ENCODE data around the gene MDN1. TPM values are rescaled to one million over a fixed set of nuclear protein-coding genes. Genes with fewer than 3 reads are reported as not detected.
A peak's percentile ranks its signal among the peaks of the same experiment; 100 is the strongest.
"Not testable (repeated sequence)": the region's sequence is repeated elsewhere in the genome, so short reads cannot be mapped to it uniquely, and the experiment has no call there.

The MDN1 gene
- total RNA-seq, 1 donor, result 21.4 TPM

DNA sequence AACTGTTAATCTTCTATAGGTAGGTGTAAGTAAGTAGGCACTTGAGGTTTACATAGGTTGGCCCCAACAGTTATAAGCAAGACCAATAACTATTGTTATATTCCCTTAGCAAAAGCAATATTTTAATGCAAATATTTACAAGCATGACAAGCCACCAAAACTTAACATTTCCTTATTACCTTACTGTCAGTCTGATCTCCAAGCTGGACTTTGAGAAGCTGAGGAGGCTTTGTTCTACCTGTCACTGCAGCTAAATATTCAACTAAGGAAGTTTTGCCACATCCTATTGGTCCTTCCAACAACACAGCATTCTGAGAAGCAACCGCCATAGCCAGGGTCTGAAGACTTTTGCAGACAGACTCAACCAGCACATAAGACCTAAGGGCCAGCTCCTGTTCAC, 29.6 kb downstream of the MDN1 start:
- H3K9me3 ChIP-seq (ENCODE audit: low read depth, low read length), result no peaks in the 10 kb centered on the region
- no peaks in the 10 kb centered on the region for H3K79me2 ChIP-seq (ENCODE audit: insufficient read depth, low read length)
- no peak overlapping the region for H3K27ac ChIP-seq (ENCODE audit: low read depth, low read length)
- no peaks in the 10 kb centered on the region for H3K4me1 ChIP-seq (ENCODE audit: insufficient read depth, low read length)
- no peaks in the 10 kb centered on the region for H3K27me3 ChIP-seq (ENCODE audit: insufficient read depth, low read length)
- no peak overlapping the region for H2AFZ ChIP-seq (ENCODE audit: low read length)
- H4K20me1 ChIP-seq (ENCODE audit: insufficient read depth, low read length), result no peaks in the 10 kb centered on the region
- TF ChIP-seq, protein P1, sequence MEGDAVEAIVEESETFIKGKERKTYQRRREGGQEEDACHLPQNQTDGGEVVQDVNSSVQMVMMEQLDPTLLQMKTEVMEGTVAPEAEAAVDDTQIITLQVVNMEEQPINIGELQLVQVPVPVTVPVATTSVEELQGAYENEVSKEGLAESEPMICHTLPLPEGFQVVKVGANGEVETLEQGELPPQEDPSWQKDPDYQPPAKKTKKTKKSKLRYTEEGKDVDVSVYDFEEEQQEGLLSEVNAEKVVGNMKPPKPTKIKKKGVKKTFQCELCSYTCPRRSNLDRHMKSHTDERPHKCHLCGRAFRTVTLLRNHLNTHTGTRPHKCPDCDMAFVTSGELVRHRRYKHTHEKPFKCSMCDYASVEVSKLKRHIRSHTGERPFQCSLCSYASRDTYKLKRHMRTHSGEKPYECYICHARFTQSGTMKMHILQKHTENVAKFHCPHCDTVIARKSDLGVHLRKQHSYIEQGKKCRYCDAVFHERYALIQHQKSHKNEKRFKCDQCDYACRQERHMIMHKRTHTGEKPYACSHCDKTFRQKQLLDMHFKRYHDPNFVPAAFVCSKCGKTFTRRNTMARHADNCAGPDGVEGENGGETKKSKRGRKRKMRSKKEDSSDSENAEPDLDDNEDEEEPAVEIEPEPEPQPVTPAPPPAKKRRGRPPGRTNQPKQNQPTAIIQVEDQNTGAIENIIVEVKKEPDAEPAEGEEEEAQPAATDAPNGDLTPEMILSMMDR (IDR thresholded peaks at IDR 0.05; ENCODE audit: extremely low read depth, low read depth, low read length), result no peak
- DNase-seq (ENCODE audit: insufficient read length, low spot score, missing footprints), result no peak
- H3K4me3 ChIP-seq (ENCODE audit: insufficient read depth, low read length), result no peak overlapping the region
- H3K36me3 ChIP-seq (ENCODE audit: insufficient read depth, low read length), result peaks cover 45% of the 10 kb centered on the region
- H3K4me2 ChIP-seq (ENCODE audit: insufficient read depth, low read length), result no peak overlapping the region

DNA sequence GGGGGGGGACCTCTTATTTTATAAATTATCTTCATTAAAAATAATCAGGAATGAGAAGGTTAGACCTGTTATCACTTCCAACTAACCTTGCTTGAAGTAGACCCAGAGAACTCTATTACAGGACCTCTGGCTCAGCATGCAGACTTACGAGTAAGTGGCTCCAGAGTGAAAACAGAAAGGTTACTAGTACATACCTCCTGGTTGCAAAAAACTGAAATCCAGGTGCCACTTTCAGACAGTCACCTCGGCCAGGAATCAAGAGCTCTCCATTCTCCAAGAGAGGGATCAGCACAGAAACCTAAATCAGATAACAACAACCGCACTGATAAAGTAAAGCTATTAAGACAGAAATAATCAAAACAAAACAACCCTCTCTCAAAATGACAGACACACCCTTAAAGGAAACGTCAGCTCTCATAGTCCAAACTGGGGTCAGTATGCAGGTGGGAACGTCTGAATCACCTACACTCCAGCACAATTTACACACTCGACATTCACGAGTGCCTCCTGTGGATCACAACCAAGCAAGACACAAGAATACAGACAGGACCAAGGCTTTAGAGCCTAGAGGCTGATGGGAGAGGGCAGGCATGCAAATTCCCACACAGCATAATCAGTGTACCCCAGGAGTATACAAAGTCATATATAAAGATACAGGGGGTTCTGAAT, 31.8 kb downstream of the MDN1 start:
- H3K9me3 ChIP-seq (ENCODE audit: low read depth, low read length), result no peaks in the 10 kb centered on the region
- no peak overlapping the region for H3K4me3 ChIP-seq (ENCODE audit: insufficient read depth, low read length)
- H3K27ac ChIP-seq (ENCODE audit: low read depth, low read length), result no peak overlapping the region
- no peaks in the 10 kb centered on the region for H3K79me2 ChIP-seq (ENCODE audit: insufficient read depth, low read length)
- no peaks in the 10 kb centered on the region for H3K4me1 ChIP-seq (ENCODE audit: insufficient read depth, low read length)
- peaks cover 50% of the 10 kb centered on the region for H3K36me3 ChIP-seq (ENCODE audit: insufficient read depth, low read length)
- no peaks in the 10 kb centered on the region for H3K27me3 ChIP-seq (ENCODE audit: insufficient read depth, low read length)
- DNase-seq (ENCODE audit: insufficient read length, low spot score, missing footprints), result no peak
- no peak overlapping the region for H2AFZ ChIP-seq (ENCODE audit: low read length)
- TF ChIP-seq, protein P1 (IDR thresholded peaks at IDR 0.05; ENCODE audit: extremely low read depth, low read depth, low read length), result no peak
- H4K20me1 ChIP-seq (ENCODE audit: insufficient read depth, low read length), result no peaks in the 10 kb centered on the region
- no peak overlapping the region for H3K4me2 ChIP-seq (ENCODE audit: insufficient read depth, low read length)

DNA sequence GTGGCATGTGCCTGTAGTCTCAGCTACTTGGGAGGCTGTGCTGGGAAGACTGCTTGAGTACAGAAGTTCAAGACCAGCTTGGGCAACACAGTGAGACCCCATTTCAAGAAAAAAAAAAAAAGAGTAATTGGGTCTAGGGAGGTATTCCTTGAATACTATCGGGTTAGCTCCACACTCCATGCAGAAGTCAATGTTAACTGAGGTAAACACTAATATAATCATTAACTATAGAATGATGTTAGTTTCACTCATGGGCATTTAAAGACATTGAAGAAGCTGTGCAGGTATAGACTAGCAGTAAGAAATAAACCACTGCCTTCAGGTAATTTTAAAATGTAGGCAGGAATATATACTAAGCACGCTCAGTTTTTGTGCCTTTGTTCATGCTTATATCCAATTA, 32.6 kb downstream of the MDN1 start:
- DNase-seq (ENCODE audit: insufficient read length, low spot score, missing footprints), result no peak
- no peaks in the 10 kb centered on the region for H4K20me1 ChIP-seq (ENCODE audit: insufficient read depth, low read length)
- H3K27ac ChIP-seq (ENCODE audit: low read depth, low read length), result no peak overlapping the region
- no peaks in the 10 kb centered on the region for H3K27me3 ChIP-seq (ENCODE audit: insufficient read depth, low read length)
- no peaks in the 10 kb centered on the region for H3K4me1 ChIP-seq (ENCODE audit: insufficient read depth, low read length)
- H3K4me3 ChIP-seq (ENCODE audit: insufficient read depth, low read length), result no peak overlapping the region
- H3K36me3 ChIP-seq (ENCODE audit: insufficient read depth, low read length), result peaks cover 48% of the 10 kb centered on the region
- no peaks in the 10 kb centered on the region for H3K79me2 ChIP-seq (ENCODE audit: insufficient read depth, low read length)
- H2AFZ ChIP-seq (ENCODE audit: low read length), result no peak overlapping the region
- no peaks in the 10 kb centered on the region for H3K9me3 ChIP-seq (ENCODE audit: low read depth, low read length)
- H3K4me2 ChIP-seq (ENCODE audit: insufficient read depth, low read length), result no peak overlapping the region
- TF ChIP-seq, protein P1 (IDR thresholded peaks at IDR 0.05; ENCODE audit: extremely low read depth, low read depth, low read length), result no peak

DNA sequence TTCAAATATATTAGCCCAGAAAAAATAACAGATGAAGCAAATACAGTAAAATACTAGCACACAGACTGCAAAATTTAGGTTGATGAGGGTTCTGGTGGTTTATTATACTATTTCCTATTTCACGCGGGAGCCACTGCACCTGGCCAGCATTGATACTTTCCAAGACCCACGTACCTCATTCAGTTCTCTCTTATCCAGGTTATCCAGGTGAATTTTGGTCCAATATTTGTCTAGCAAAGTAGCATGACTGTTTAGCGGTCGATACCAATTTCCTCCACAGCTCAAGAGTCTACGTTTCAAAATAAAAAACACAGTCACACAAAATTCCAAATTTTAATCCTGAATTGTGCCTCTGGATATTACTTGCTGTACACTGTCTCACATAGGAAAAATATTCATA, 34.8 kb downstream of the MDN1 start:
- H3K36me3 ChIP-seq (ENCODE audit: insufficient read depth, low read length), result peaks cover 52% of the 10 kb centered on the region

DNA sequence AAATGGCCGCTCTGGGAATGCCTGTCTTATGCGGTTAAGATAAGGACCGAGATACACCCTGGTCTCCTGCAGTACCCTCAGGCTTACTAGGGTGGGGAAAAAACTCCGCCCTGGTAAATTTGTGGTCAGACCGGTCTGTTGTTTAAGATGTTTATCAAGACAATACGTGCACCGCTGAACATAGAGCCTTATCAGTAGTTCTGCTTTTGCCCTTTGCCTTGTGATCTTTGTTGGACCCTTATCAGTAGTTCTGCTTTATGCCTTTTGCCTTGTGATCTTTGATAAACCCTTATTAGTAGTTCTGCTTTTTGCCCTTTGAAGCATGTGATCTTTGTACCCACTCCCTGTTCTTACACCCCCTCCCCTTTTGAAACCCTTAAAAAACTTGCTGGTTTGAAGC, 36.3 kb downstream of the MDN1 start:
- not testable (repeated sequence) for H3K9me3 ChIP-seq (ENCODE audit: low read depth, low read length); H3K79me2 ChIP-seq (ENCODE audit: insufficient read depth, low read length); DNase-seq (ENCODE audit: insufficient read length, low spot score, missing footprints); H4K20me1 ChIP-seq (ENCODE audit: insufficient read depth, low read length); H3K27me3 ChIP-seq (ENCODE audit: insufficient read depth, low read length); H3K4me3 ChIP-seq (ENCODE audit: insufficient read depth, low read length); H3K4me1 ChIP-seq (ENCODE audit: insufficient read depth, low read length); H2AFZ ChIP-seq (ENCODE audit: low read length); H3K4me2 ChIP-seq (ENCODE audit: insufficient read depth, low read length); H3K27ac ChIP-seq (ENCODE audit: low read depth, low read length)
- H3K36me3 ChIP-seq (ENCODE audit: insufficient read depth, low read length), result peaks cover 51% of the 10 kb centered on the region

More for the DNA sequence above, 34.8 kb downstream of the MDN1 start:
- Histone ChIP-seq H3K79me2 (ENCODE audit: insufficient read depth, low read length) (no peaks in the 10 kb centered on the region), H3K4me2 (ENCODE audit: insufficient read depth, low read length) (no peak overlapping the region), H4K20me1 (ENCODE audit: insufficient read depth, low read length) (no peaks in the 10 kb centered on the region), H3K27ac (ENCODE audit: low read depth, low read length) (no peak overlapping the region), H2AFZ (ENCODE audit: low read length) (no peak overlapping the region), H3K4me3 (ENCODE audit: insufficient read depth, low read length) (no peak overlapping the region), H3K9me3 (ENCODE audit: low read depth, low read length) (no peaks in the 10 kb centered on the region), H3K4me1 (ENCODE audit: insufficient read depth, low read length) (no peaks in the 10 kb centered on the region), H3K27me3 (ENCODE audit: insufficient read depth, low read length) (no peaks in the 10 kb centered on the region)
- DNase-seq (ENCODE audit: insufficient read length, low spot score, missing footprints), result peak; percentile 62
- TF ChIP-seq, protein P1 (IDR thresholded peaks at IDR 0.05; ENCODE audit: extremely low read depth, low read depth, low read length), result no peak

Measured in osteoblast (primary cell).